Liver (tissue), 3 donors: ENCODE measurements around the gene STK24.

ENCODE experiments used
- FOXA1 ChIP-seq: IDR thresholded peaks from 2 replicates; pipeline ENCODE4 v1.6.1; 2016; ENCODE audit warnings: antibody characterized with exemption
- GABPA ChIP-seq, 2 donors: IDR thresholded peaks in 1 of 2; conservative IDR thresholded peaks in 1 of 2; 2 replicates each; pipeline ENCODE4 v1.6.1; 2016; ENCODE audit warnings: antibody characterized with exemption in 2 of 2, mild to moderate bottlenecking in 1 of 2, moderate library complexity in 1 of 2
- MAX ChIP-seq: IDR thresholded peaks from 2 replicates; pipeline ENCODE4 v1.6.1; 2016; ENCODE audit warnings: antibody characterized with exemption
- SP1 ChIP-seq: IDR thresholded peaks from 2 replicates; pipeline ENCODE4 v1.6.1; 2018; ENCODE audit warnings: antibody characterized with exemption, mild to moderate bottlenecking
- TAF1 ChIP-seq: conservative IDR thresholded peaks from 2 replicates; pipeline ENCODE4 v1.6.1; 2016; ENCODE audit warnings: antibody characterized with exemption, mild to moderate bottlenecking
- TF ChIP-seq, protein P1 (sequence below): fragments of 150-350 bp; IDR thresholded peaks from 2 replicates; pipeline ENCODE4 v1.5.1; 2017; ENCODE audit warnings: improper control_type of control experiment, low read depth, low read length; ENCODE audit not compliant: missing input control
- TF ChIP-seq, protein P2 (sequence below): IDR thresholded peaks from 2 replicates; pipeline ENCODE4 v1.6.1; 2016; ENCODE audit warnings: antibody characterized with exemption, mild to moderate bottlenecking
- donor health status: healthy.
- donor health status: healthy.

DNA sequence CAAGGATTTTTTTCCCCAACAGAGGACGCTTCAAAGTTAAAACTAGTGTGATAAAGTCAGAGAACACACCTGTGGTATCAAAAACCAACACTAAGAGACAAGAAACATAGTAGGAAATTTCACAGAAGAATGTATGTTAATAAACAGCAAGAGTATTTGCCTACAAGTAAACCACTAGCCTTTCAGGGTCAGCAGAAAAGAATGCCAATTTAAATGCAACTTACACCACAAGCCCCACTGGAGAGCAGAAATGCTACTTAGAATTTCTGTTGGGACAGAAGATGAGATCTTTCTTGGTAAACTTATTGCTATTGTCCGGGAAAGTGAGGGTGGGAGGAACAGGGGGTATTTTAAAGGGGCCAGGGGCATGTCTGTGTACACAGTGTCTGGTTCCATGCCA is 68.6 kb downstream of the STK24 start:
- TF ChIP-seq TAF1 (no peak), GABPA (IDR thresholded peaks at IDR 0.05 in 1 of 2, conservative IDR thresholded peaks at IDR 0.05 in 1 of 2) (no peak), FOXA1 (no peak), MAX (no peak), SP1 (no peak)
- TF ChIP-seq, protein P1, sequence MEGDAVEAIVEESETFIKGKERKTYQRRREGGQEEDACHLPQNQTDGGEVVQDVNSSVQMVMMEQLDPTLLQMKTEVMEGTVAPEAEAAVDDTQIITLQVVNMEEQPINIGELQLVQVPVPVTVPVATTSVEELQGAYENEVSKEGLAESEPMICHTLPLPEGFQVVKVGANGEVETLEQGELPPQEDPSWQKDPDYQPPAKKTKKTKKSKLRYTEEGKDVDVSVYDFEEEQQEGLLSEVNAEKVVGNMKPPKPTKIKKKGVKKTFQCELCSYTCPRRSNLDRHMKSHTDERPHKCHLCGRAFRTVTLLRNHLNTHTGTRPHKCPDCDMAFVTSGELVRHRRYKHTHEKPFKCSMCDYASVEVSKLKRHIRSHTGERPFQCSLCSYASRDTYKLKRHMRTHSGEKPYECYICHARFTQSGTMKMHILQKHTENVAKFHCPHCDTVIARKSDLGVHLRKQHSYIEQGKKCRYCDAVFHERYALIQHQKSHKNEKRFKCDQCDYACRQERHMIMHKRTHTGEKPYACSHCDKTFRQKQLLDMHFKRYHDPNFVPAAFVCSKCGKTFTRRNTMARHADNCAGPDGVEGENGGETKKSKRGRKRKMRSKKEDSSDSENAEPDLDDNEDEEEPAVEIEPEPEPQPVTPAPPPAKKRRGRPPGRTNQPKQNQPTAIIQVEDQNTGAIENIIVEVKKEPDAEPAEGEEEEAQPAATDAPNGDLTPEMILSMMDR, result no peak
- TF ChIP-seq, protein P2, sequence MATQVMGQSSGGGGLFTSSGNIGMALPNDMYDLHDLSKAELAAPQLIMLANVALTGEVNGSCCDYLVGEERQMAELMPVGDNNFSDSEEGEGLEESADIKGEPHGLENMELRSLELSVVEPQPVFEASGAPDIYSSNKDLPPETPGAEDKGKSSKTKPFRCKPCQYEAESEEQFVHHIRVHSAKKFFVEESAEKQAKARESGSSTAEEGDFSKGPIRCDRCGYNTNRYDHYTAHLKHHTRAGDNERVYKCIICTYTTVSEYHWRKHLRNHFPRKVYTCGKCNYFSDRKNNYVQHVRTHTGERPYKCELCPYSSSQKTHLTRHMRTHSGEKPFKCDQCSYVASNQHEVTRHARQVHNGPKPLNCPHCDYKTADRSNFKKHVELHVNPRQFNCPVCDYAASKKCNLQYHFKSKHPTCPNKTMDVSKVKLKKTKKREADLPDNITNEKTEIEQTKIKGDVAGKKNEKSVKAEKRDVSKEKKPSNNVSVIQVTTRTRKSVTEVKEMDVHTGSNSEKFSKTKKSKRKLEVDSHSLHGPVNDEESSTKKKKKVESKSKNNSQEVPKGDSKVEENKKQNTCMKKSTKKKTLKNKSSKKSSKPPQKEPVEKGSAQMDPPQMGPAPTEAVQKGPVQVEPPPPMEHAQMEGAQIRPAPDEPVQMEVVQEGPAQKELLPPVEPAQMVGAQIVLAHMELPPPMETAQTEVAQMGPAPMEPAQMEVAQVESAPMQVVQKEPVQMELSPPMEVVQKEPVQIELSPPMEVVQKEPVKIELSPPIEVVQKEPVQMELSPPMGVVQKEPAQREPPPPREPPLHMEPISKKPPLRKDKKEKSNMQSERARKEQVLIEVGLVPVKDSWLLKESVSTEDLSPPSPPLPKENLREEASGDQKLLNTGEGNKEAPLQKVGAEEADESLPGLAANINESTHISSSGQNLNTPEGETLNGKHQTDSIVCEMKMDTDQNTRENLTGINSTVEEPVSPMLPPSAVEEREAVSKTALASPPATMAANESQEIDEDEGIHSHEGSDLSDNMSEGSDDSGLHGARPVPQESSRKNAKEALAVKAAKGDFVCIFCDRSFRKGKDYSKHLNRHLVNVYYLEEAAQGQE, result no peak
